ENCODE results near the gene SEH1L.
"Not testable (repeated sequence)": the region's sequence is repeated elsewhere in the genome, so short reads cannot be mapped to it uniquely, and the experiment has no call there.

SEH1L gene

DNA sequence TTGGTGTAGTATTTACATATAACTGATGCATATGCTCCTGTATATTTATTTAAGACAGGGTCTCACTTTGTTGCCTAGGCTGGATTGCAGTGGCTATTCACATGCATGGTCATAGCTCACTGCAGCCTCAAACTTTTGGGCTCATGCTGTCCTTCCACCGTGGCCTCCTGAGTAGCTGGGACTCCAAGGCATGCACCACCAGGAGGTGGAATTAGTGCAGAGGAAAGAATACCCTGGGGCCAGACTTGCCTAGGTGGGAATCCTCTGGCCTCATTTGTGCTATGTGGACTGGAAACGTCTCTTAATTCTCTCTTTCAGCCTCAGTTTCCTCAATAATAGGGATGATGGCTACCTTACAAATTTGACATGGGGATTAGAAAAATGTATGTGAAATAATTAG lies 45.6 kb downstream of the SEH1L start:
- no peak overlapping the region for H3K27ac ChIP-seq (ENCODE audit: insufficient read depth, low read length, poor library complexity, severe bottlenecking)
- H3K9me3 ChIP-seq (ENCODE audit: control insufficient read depth, low read length) = no peaks in the 10 kb centered on the region
- no peak overlapping the region for H3K4me3 ChIP-seq (ENCODE audit: insufficient read depth, low read depth, low read length, poor library complexity, severe bottlenecking)
- H3K27me3 ChIP-seq (replicated peaks; ENCODE audit: control insufficient read depth, insufficient read depth, low read length, poor library complexity, severe bottlenecking) = no peaks in the 10 kb centered on the region
- H3K36me3 ChIP-seq (ENCODE audit: control insufficient read depth, insufficient read depth, low read length) = no peaks in the 10 kb centered on the region
- peaks cover 10% of the 10 kb centered on the region for H3K4me1 ChIP-seq (ENCODE audit: control insufficient read depth, insufficient read depth, low read length, poor library complexity, severe bottlenecking)
- DNase-seq = no peak

DNA sequence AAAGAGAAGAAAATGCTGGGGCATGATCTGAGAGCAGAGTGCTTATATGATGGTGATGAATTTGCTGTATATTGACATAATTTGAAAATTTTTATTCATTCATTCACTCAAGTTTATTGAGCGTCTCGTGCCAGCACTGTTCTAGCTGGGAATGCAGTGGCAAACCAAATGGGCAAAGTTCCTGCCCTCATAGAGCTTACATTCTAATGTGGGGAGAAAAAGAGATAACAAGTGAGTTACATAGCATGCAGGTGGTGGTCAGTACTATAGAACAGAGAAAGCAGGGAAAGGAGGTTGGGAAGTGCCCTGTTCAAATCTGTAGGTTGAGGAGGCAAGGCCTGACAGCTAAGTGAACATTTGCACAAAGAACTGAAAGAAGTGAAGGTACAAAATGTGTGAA lies 47.6 kb downstream of the SEH1L start:
- no peak overlapping the region for H3K4me3 ChIP-seq (ENCODE audit: insufficient read depth, low read depth, low read length, poor library complexity, severe bottlenecking)
- H3K36me3 ChIP-seq (ENCODE audit: control insufficient read depth, insufficient read depth, low read length) = peaks cover 4% of the 10 kb centered on the region
- no peak for DNase-seq
- peaks cover 9% of the 10 kb centered on the region for H3K4me1 ChIP-seq (ENCODE audit: control insufficient read depth, insufficient read depth, low read length, poor library complexity, severe bottlenecking)
- no peaks in the 10 kb centered on the region for H3K27me3 ChIP-seq (replicated peaks; ENCODE audit: control insufficient read depth, insufficient read depth, low read length, poor library complexity, severe bottlenecking)
- no peak overlapping the region for H3K27ac ChIP-seq (ENCODE audit: insufficient read depth, low read length, poor library complexity, severe bottlenecking)
- no peaks in the 10 kb centered on the region for H3K9me3 ChIP-seq (ENCODE audit: control insufficient read depth, low read length)

DNA sequence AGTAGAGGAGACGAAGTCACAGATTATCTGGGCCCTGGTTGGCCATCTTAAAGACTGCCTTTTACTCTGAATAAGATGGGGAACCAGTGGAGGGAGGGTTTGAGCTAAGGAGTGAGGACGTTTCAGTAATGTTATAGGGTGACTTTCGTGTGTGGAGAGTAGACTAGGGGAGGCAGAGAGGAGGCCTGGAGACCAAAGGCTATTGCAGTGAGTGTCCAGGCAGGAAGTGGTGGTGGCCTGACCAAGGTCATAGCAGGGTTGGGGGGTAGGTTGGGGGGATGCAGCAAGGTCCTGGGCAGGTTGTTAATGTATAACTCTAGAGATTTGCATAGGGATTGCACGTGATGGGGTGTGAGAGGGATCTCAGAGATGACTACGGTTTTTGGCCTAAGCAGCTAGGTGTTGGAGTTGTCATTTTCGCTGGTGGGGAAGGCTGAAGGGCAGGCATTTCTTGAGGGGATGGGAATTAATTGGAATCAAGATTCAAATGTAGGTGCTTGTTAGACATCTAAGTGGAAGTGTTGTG lies 48.2 kb downstream of the SEH1L start:
- H3K9me3 ChIP-seq (ENCODE audit: control insufficient read depth, low read length) = no peaks in the 10 kb centered on the region
- DNase-seq = no peak
- no peaks in the 10 kb centered on the region for H3K27me3 ChIP-seq (replicated peaks; ENCODE audit: control insufficient read depth, insufficient read depth, low read length, poor library complexity, severe bottlenecking)
- H3K27ac ChIP-seq (ENCODE audit: insufficient read depth, low read length, poor library complexity, severe bottlenecking) = no peak overlapping the region
- no peak overlapping the region for H3K4me3 ChIP-seq (ENCODE audit: insufficient read depth, low read depth, low read length, poor library complexity, severe bottlenecking)
- peaks cover 9% of the 10 kb centered on the region for H3K36me3 ChIP-seq (ENCODE audit: control insufficient read depth, insufficient read depth, low read length)
- H3K4me1 ChIP-seq (ENCODE audit: control insufficient read depth, insufficient read depth, low read length, poor library complexity, severe bottlenecking) = peaks cover 6% of the 10 kb centered on the region

DNA sequence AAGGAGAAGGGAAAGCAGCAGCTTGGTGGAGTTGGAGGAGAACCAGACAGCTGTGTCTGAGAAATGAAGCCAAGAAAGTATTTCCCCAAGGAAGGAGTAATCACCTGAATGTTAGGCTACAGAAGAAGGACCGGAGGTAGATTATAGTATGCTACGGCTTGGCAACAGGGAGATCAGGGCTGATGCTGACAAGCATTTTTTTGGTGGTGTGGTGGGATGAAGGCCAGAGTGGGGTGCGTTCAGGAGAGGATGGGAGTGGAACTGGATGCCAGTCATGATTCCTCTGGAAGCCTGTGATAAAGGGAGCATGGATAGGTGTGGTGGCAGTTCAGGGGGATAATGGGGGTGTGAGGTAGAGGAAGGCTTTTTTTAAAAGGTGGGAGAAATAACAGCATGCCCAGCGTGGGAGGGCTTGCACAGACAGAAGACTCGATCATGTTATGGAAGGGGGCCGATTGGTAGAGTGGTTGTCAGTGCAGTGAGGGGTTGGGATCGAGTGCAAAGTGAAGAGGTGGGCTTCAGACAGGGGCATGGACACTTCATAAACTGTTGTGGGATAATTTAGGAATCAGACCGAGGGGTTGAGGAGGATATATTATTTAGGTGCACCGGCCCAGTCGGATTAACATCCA lies 49.0 kb downstream of the SEH1L start:
- Histone ChIP-seq H3K4me3 (ENCODE audit: insufficient read depth, low read depth, low read length, poor library complexity, severe bottlenecking) (no peak overlapping the region), H3K36me3 (ENCODE audit: control insufficient read depth, insufficient read depth, low read length) (peaks cover 13% of the 10 kb centered on the region), H3K9me3 (ENCODE audit: control insufficient read depth, low read length) (no peaks in the 10 kb centered on the region), H3K27ac (ENCODE audit: insufficient read depth, low read length, poor library complexity, severe bottlenecking) (no peak overlapping the region), H3K27me3 (replicated peaks; ENCODE audit: control insufficient read depth, insufficient read depth, low read length, poor library complexity, severe bottlenecking) (no peaks in the 10 kb centered on the region), H3K4me1 (ENCODE audit: control insufficient read depth, insufficient read depth, low read length, poor library complexity, severe bottlenecking) (peaks cover 6% of the 10 kb centered on the region)
- no peak for DNase-seq

- H3K4me1 ChIP-seq (ENCODE audit: control insufficient read depth, insufficient read depth, low read length, poor library complexity, severe bottlenecking); H3K4me3 ChIP-seq (ENCODE audit: insufficient read depth, low read depth, low read length, poor library complexity, severe bottlenecking); H3K27ac ChIP-seq (ENCODE audit: insufficient read depth, low read length, poor library complexity, severe bottlenecking); H3K9me3 ChIP-seq (ENCODE audit: control insufficient read depth, low read length); H3K27me3 ChIP-seq (replicated peaks; ENCODE audit: control insufficient read depth, insufficient read depth, low read length, poor library complexity, severe bottlenecking); DNase-seq: not testable (repeated sequence)
- H3K36me3 ChIP-seq (ENCODE audit: control insufficient read depth, insufficient read depth, low read length) = peaks cover 15% of the 10 kb centered on the region
These were observed 49.5 kb downstream of the SEH1L start for GRCh38 chr18:12997330-12997729.

- Histone ChIP-seq H3K4me1 (ENCODE audit: control insufficient read depth, insufficient read depth, low read length, poor library complexity, severe bottlenecking) (no peaks in the 10 kb centered on the region), H3K36me3 (ENCODE audit: control insufficient read depth, insufficient read depth, low read length) (peaks cover 19% of the 10 kb centered on the region), H3K4me3 (ENCODE audit: insufficient read depth, low read depth, low read length, poor library complexity, severe bottlenecking) (no peak overlapping the region), H3K9me3 (ENCODE audit: control insufficient read depth, low read length) (no peaks in the 10 kb centered on the region), H3K27ac (ENCODE audit: insufficient read depth, low read length, poor library complexity, severe bottlenecking) (no peak overlapping the region), H3K27me3 (replicated peaks; ENCODE audit: control insufficient read depth, insufficient read depth, low read length, poor library complexity, severe bottlenecking) (no peaks in the 10 kb centered on the region)
- DNase-seq = no peak
These were observed 50.7 kb downstream of the SEH1L start for GRCh38 chr18:12998332-12999060.

GRCh38 chr18:13003466-13003896 lies 55.7 kb downstream of the SEH1L start:
- Histone ChIP-seq H3K36me3 (ENCODE audit: control insufficient read depth, insufficient read depth, low read length) (peaks cover 24% of the 10 kb centered on the region), H3K9me3 (ENCODE audit: control insufficient read depth, low read length) (no peaks in the 10 kb centered on the region), H3K27me3 (replicated peaks; ENCODE audit: control insufficient read depth, insufficient read depth, low read length, poor library complexity, severe bottlenecking) (no peaks in the 10 kb centered on the region), H3K27ac (ENCODE audit: insufficient read depth, low read length, poor library complexity, severe bottlenecking) (no peak overlapping the region), H3K4me3 (ENCODE audit: insufficient read depth, low read depth, low read length, poor library complexity, severe bottlenecking) (no peak overlapping the region), H3K4me1 (ENCODE audit: control insufficient read depth, insufficient read depth, low read length, poor library complexity, severe bottlenecking) (no peaks in the 10 kb centered on the region)
- no peak for DNase-seq

DNA sequence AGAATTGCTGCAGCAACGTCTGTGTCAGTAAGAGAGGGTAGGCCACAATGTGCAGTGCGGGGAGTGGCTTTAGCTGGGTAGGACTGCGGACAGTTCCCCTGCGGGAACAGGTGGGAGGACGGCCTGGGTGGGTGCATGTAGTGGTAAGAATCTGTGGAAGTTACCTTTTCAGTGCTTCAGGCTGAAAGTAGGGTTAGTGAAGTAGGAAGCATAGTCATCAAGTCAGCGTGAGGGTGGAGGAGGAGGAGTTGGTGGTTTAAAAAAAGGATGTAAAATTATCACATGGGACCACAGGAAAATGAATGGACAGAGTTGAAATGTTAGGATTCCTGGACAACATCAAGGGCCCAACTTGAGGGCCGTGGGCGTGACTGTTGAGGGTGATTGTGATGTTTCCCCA lies 56.6 kb downstream of the SEH1L start:
- H3K27me3 ChIP-seq (replicated peaks; ENCODE audit: control insufficient read depth, insufficient read depth, low read length, poor library complexity, severe bottlenecking) = no peaks in the 10 kb centered on the region
- no peak overlapping the region for H3K4me3 ChIP-seq (ENCODE audit: insufficient read depth, low read depth, low read length, poor library complexity, severe bottlenecking)
- peaks cover 33% of the 10 kb centered on the region for H3K36me3 ChIP-seq (ENCODE audit: control insufficient read depth, insufficient read depth, low read length)
- no peak for DNase-seq
- no peaks in the 10 kb centered on the region for H3K4me1 ChIP-seq (ENCODE audit: control insufficient read depth, insufficient read depth, low read length, poor library complexity, severe bottlenecking)
- no peak overlapping the region for H3K27ac ChIP-seq (ENCODE audit: insufficient read depth, low read length, poor library complexity, severe bottlenecking)
- no peaks in the 10 kb centered on the region for H3K9me3 ChIP-seq (ENCODE audit: control insufficient read depth, low read length)

DNA sequence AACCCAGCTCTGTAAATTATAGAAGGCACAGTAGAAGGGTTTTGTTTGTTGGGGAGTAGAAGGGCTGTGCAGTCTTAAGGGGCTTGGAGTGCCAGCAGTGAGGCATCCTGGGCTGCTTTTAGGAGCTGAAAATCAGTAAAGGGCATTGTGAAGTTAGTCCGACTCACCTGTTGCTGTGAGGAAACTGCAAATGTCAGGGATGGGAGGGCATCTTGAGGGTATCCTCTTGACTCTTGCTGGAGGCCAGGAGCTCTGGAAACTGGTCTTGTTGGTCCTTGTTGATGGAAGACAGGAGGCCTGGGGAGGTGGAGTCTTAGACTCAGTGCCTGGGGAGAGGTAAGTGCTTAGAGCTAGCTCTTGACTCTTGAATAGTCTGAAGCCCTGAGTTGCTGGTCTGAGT lies 57.5 kb downstream of the SEH1L start:
- Histone ChIP-seq H3K4me3 (ENCODE audit: insufficient read depth, low read depth, low read length, poor library complexity, severe bottlenecking) (no peak overlapping the region), H3K27ac (ENCODE audit: insufficient read depth, low read length, poor library complexity, severe bottlenecking) (no peak overlapping the region), H3K4me1 (ENCODE audit: control insufficient read depth, insufficient read depth, low read length, poor library complexity, severe bottlenecking) (no peaks in the 10 kb centered on the region), H3K27me3 (replicated peaks; ENCODE audit: control insufficient read depth, insufficient read depth, low read length, poor library complexity, severe bottlenecking) (no peaks in the 10 kb centered on the region), H3K9me3 (ENCODE audit: control insufficient read depth, low read length) (no peaks in the 10 kb centered on the region), H3K36me3 (ENCODE audit: control insufficient read depth, insufficient read depth, low read length) (peaks cover 35% of the 10 kb centered on the region)
- DNase-seq = no peak

DNA sequence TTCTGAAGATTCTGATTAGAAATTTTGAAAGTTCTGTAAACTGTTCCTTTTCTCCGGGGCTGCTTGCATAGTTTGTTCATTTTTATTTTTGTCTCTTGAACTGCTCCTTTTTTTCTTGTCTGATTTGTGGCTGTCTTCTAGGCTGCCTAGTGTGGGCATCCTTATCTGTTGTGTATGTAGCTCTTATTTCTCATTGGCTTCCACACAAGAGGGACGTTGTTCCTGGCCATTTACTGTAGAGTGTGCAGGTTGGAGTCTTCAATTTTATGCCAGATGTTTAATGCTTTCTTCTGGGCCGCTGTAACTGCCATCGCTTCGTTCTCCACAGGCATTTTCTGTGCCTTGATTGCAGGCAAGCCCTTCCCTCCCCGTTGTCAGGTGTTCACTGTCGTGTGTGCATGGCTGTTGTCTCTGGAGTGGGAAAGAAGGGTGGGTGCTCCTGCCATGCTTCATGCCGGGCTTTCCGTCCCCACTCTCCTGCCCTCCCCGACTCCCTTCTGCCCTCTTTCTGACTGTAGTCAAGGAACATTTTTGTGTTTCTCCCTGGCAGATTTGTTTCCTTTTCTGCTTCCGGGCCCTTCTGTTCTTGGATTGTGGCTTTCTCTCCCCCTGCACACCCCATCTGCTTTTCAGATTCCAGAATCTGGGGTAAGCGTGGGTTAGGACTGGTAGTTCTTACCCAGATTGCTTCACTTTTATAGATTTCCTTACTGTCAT lies 58.9 kb downstream of the SEH1L start:
- Histone ChIP-seq H3K9me3 (ENCODE audit: control insufficient read depth, low read length) (no peaks in the 10 kb centered on the region), H3K36me3 (ENCODE audit: control insufficient read depth, insufficient read depth, low read length) (peaks cover 31% of the 10 kb centered on the region), H3K4me1 (ENCODE audit: control insufficient read depth, insufficient read depth, low read length, poor library complexity, severe bottlenecking) (no peaks in the 10 kb centered on the region), H3K27me3 (replicated peaks; ENCODE audit: control insufficient read depth, insufficient read depth, low read length, poor library complexity, severe bottlenecking) (no peaks in the 10 kb centered on the region), H3K4me3 (ENCODE audit: insufficient read depth, low read depth, low read length, poor library complexity, severe bottlenecking) (no peak overlapping the region), H3K27ac (ENCODE audit: insufficient read depth, low read length, poor library complexity, severe bottlenecking) (no peak overlapping the region)
- no peak for DNase-seq

Measured in effector memory CD4-positive, alpha-beta T cell (primary cell).